WERI-Rb-1 (cell line): ENCODE data around the gene MRPS12.
"Not testable (repeated sequence)": the region's sequence is repeated elsewhere in the genome, so short reads cannot be mapped to it uniquely, and the experiment has no call there.

Experiments used
- DNase-seq: peaks from one replicate; pipeline ENCODE4 v3.0.0-alpha.2; 2020
- H3K27ac ChIP-seq: fragments of 250-450 bp; sonication (Bioruptor Pico); 2 replicates; pipeline ENCODE4 v1.5.1; 2020; ENCODE audit warnings: mild to moderate bottlenecking, moderate library complexity
- H3K27me3 ChIP-seq: fragments of 250-450 bp; sonication (Bioruptor Pico); 2 replicates; pipeline ENCODE4 v1.5.1; 2021; ENCODE audit warnings: mild to moderate bottlenecking, low read depth, moderate library complexity; ENCODE audit not compliant: insufficient read depth, severe bottlenecking
- H3K36me3 ChIP-seq: fragments of 250-450 bp; sonication (Bioruptor Pico); 2 replicates; pipeline ENCODE4 v1.5.1; 2020; ENCODE audit warnings: mild to moderate bottlenecking, moderate library complexity
- H3K4me3 ChIP-seq: 2 replicates; pipeline ENCODE4 v1.5.1; 2011; ENCODE audit warnings: low read depth, mild to moderate bottlenecking, control low read depth, low read length
- H3K9me3 ChIP-seq: fragments of 250-450 bp; sonication (Bioruptor Pico); 2 replicates; pipeline ENCODE4 v1.5.1; 2021; ENCODE audit warnings: mild to moderate bottlenecking, moderate library complexity; ENCODE audit not compliant: severe bottlenecking
- TF ChIP-seq, protein P1 (sequence below): IDR thresholded peaks from 2 replicates; pipeline ENCODE4 v1.5.1; 2011; ENCODE audit warnings: low read depth, mild to moderate bottlenecking, control low read depth, inconsistent platforms, low read length

MRPS12 gene

DNA sequence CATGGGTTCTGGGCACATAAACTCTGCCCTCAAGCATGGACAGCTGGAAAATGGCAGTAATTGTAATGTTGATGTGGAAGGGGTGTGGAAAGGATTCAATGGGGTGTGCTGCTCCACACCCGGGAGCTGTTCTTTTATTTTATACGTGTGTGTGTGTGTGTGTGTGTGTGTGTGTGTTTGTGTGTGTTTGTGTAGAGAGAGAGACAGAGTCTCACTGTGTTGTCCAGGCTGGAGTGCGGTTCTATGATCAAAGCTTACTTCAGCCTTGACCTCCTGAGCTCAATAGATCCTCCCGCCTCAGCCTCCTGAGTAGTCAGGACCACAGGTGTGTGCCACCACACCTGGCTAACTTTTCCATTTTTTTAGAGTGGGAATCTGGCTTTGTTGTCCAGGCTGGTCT is 2.8 kb downstream of the MRPS12 start:
- TF ChIP-seq, protein P1, sequence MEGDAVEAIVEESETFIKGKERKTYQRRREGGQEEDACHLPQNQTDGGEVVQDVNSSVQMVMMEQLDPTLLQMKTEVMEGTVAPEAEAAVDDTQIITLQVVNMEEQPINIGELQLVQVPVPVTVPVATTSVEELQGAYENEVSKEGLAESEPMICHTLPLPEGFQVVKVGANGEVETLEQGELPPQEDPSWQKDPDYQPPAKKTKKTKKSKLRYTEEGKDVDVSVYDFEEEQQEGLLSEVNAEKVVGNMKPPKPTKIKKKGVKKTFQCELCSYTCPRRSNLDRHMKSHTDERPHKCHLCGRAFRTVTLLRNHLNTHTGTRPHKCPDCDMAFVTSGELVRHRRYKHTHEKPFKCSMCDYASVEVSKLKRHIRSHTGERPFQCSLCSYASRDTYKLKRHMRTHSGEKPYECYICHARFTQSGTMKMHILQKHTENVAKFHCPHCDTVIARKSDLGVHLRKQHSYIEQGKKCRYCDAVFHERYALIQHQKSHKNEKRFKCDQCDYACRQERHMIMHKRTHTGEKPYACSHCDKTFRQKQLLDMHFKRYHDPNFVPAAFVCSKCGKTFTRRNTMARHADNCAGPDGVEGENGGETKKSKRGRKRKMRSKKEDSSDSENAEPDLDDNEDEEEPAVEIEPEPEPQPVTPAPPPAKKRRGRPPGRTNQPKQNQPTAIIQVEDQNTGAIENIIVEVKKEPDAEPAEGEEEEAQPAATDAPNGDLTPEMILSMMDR, result no peak
- no peaks in the 10 kb centered on the region for H3K27me3 ChIP-seq
- no peak for DNase-seq
- H3K9me3 ChIP-seq, result no peaks in the 10 kb centered on the region
- no peak overlapping the region for H3K4me3 ChIP-seq
- H3K27ac ChIP-seq, result no peak overlapping the region
- peaks cover 18% of the 10 kb centered on the region for H3K36me3 ChIP-seq

GRCh38 chr19:38939957-38940356 is 9.2 kb downstream of the MRPS12 start:
- Histone ChIP-seq H3K27me3 (no peaks in the 10 kb centered on the region), H3K4me3 (no peak overlapping the region), H3K36me3 (peaks cover 15% of the 10 kb centered on the region), H3K27ac (peak overlapping the region; percentile 17; the same call in 1 of the 2 replicates), H3K9me3 (no peaks in the 10 kb centered on the region)
- TF ChIP-seq, protein P1, result no peak
- DNase-seq, result no peak

GRCh38 chr19:38941466-38941865 is 10.7 kb downstream of the MRPS12 start:
- H3K27ac ChIP-seq, result peak overlapping the region; percentile 45

DNA sequence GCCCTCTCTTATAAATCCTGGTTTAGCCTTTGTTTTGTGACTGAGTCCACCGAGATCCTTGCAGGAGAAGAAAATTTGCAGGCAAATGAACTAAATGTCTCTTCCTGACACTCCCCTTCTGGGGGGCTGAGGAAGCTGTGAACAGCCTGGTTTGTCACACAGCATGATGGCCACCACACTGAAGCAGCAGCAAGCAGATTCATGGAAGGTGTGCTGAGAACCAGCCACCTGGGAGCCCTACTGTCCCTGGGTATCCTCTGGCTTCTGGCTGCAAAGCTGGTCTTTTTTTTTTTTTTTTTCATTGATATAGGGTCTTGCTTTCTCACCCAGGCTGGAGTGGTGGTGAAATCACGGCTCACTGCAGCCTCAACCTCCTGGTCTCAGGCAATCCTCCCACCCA is 11.2 kb downstream of the MRPS12 start:
- TF ChIP-seq, protein P1, result no peak
- H3K9me3 ChIP-seq, result no peaks in the 10 kb centered on the region

More at GRCh38 chr19:38941466-38941865, 10.7 kb downstream of the MRPS12 start:
- H3K9me3 ChIP-seq, DNase-seq, H3K27me3 ChIP-seq, H3K4me3 ChIP-seq: not testable (repeated sequence)
- H3K36me3 ChIP-seq, result peaks cover 23% of the 10 kb centered on the region

DNA sequence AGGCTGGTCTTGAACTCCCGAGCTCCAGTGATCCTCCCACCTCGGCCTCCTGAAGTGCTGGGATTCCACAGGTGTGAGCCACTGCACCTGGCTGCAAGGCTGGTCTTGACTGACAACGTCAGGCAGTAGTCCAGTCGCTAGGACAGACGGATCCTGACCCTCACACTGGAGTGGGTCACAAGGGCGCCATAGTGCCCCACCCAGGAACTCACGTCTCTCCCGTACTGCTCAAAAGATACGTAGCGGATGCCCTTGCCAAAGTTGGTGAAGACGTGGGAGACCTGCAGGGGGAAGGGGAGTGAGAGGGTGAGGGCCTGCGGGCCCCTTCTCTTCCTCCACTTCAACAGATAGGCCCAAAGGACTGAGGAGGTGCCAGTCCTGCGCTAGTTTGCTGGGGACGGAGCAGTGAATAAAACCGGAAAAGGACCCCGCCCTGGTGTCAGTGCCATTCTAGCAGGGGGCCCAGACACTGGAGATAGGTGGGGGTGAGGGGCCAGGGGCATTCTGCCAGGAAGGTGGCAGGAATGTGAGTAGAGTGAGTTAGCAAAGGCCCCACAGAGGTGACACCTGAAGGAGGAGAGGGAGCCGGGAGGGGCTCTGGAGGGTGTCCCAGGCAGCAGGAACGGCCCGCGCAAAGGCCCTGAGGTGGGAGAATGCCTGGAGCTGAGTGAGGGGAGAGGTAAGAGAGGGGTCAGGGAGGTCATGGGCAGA is 11.9 kb downstream of the MRPS12 start:
- Histone ChIP-seq H3K27ac (no peak overlapping the region; the same call in 1 of the 2 replicates), H3K27me3 (no peaks in the 10 kb centered on the region), H3K4me3 (no peak overlapping the region), H3K36me3 (peaks cover 32% of the 10 kb centered on the region), H3K9me3 (no peaks in the 10 kb centered on the region)
- TF ChIP-seq, protein P1, result no peak
- DNase-seq, result no peak

More for the DNA sequence above, 11.2 kb downstream of the MRPS12 start:
- Histone ChIP-seq H3K36me3 (peaks cover 28% of the 10 kb centered on the region), H3K27me3 (no peaks in the 10 kb centered on the region), H3K4me3 (no peak overlapping the region), H3K27ac (peak overlapping the region; percentile 45)
- no peak for DNase-seq

GRCh38 chr19:38944981-38945506 is 14.3 kb downstream of the MRPS12 start:
- H3K36me3 ChIP-seq, result peaks cover 43% of the 10 kb centered on the region
- no peak for DNase-seq
- no peak overlapping the region for H3K4me3 ChIP-seq
- no peaks in the 10 kb centered on the region for H3K9me3 ChIP-seq
- no peaks in the 10 kb centered on the region for H3K27me3 ChIP-seq
- no peak overlapping the region for H3K27ac ChIP-seq
- TF ChIP-seq, protein P1, result no peak
